ENCODE data around the gene TDRD3.
"Not testable (repeated sequence)": the region's sequence is repeated elsewhere in the genome, so short reads cannot be mapped to it uniquely, and the experiment has no call there.

TDRD3 gene

GRCh38 chr13:60396783-60397703 lies at the start of gene TDRD3:
Gene TDRD3 (plus strand): TSS chr13:60397220. CDS start chr13:60397365, 145 bp downstream.
- in situ Hi-C loops (cut with MboI; ENCODE audit: low sequenced_read_pairs): no loop called here

- in situ Hi-C loops (cut with MboI; ENCODE audit: low sequenced_read_pairs): no loop called here
Measured at GRCh38 chr13:60347690-60348089, 49.3 kb upstream of the TDRD3 start.

GRCh38 chr13:60348097-60348496 lies 48.9 kb upstream of the TDRD3 start:
- in situ Hi-C loops (cut with MboI; ENCODE audit: low sequenced_read_pairs): no loop called here

- in situ Hi-C loops (cut with MboI; ENCODE audit: low sequenced_read_pairs): no loop called here
Measured at GRCh38 chr13:60351326-60351725, 45.7 kb upstream of the TDRD3 start.

GRCh38 chr13:60351855-60352615 lies 45.0 kb upstream of the TDRD3 start:
- in situ Hi-C loops (cut with MboI; ENCODE audit: low sequenced_read_pairs): no loop called here

GRCh38 chr13:60352644-60353043 lies 44.4 kb upstream of the TDRD3 start:
- in situ Hi-C loops (cut with MboI; ENCODE audit: low sequenced_read_pairs): no loop called here

GRCh38 chr13:60355056-60355455 lies 42.0 kb upstream of the TDRD3 start:
- in situ Hi-C loops (cut with MboI; ENCODE audit: low sequenced_read_pairs): no loop called here

- in situ Hi-C loops (cut with MboI; ENCODE audit: low sequenced_read_pairs): no loop called here
Measured at GRCh38 chr13:60356970-60357369, 40.0 kb upstream of the TDRD3 start.

GRCh38 chr13:60358453-60358852 lies 38.6 kb upstream of the TDRD3 start:
- in situ Hi-C loops (cut with MboI; ENCODE audit: low sequenced_read_pairs): no loop called here

- in situ Hi-C loops (cut with MboI; ENCODE audit: low sequenced_read_pairs): no loop called here
Measured at GRCh38 chr13:60363288-60363687, 33.7 kb upstream of the TDRD3 start.

GRCh38 chr13:60369242-60369641 lies 27.8 kb upstream of the TDRD3 start:
- in situ Hi-C loops (cut with MboI; ENCODE audit: low sequenced_read_pairs): no loop called here

- in situ Hi-C loops (cut with MboI; ENCODE audit: low sequenced_read_pairs): no loop called here
Measured at GRCh38 chr13:60370343-60370742, 26.7 kb upstream of the TDRD3 start.

- in situ Hi-C loops (cut with MboI; ENCODE audit: low sequenced_read_pairs): no loop called here
Measured at GRCh38 chr13:60372141-60372540, 24.9 kb upstream of the TDRD3 start.

- in situ Hi-C loops (cut with MboI; ENCODE audit: low sequenced_read_pairs): not testable (repeated sequence)
Measured at GRCh38 chr13:60379282-60379681, 17.7 kb upstream of the TDRD3 start.

- in situ Hi-C loops (cut with MboI; ENCODE audit: low sequenced_read_pairs): no loop called here
Measured at GRCh38 chr13:60379837-60380565, 17.0 kb upstream of the TDRD3 start.

- in situ Hi-C loops (cut with MboI; ENCODE audit: low sequenced_read_pairs): no loop called here
Measured at GRCh38 chr13:60384911-60385310, 12.1 kb upstream of the TDRD3 start.

GRCh38 chr13:60386250-60386649 lies 10.8 kb upstream of the TDRD3 start:
- in situ Hi-C loops (cut with MboI; ENCODE audit: low sequenced_read_pairs): no loop called here

- in situ Hi-C loops (cut with MboI; ENCODE audit: low sequenced_read_pairs): no loop called here
Measured at GRCh38 chr13:60392131-60392530, 4.9 kb upstream of the TDRD3 start.

GRCh38 chr13:60395971-60396782 lies 843 bp upstream of the TDRD3 start:
- in situ Hi-C loops (cut with MboI; ENCODE audit: low sequenced_read_pairs): no loop called here

- in situ Hi-C loops (cut with MboI; ENCODE audit: low sequenced_read_pairs): no loop called here
Measured at GRCh38 chr13:60397704-60398378, 821 bp downstream of the TDRD3 start.

All from HL-60/S4 treated with phorbol 12-myristate 13-acetate at 8.2 ng/mL for 4 days and 3 days (cell line).